CD14-positive monocyte (primary cell): ENCODE measurements around the gene GRB14. TPM values are rescaled to one million over a fixed set of nuclear protein-coding genes. Genes with fewer than 3 reads are reported as not detected.

Experiments
- DNase-seq, 3 donors: peaks; one replicate each; pipeline ENCODE4 v3.0.0-alpha.2; 2011 to 2022
- H2AFZ ChIP-seq: 2 replicates; pipeline ENCODE4 v1.6.0; 2012; ENCODE audit warnings: mild to moderate bottlenecking, low read depth, low read length, inconsistent platforms; ENCODE audit not compliant: insufficient read depth, poor library complexity, severe bottlenecking
- H3K27ac ChIP-seq, 2 donors: 1 replicate in 1 of 2; 2 replicates in 1 of 2; pipeline ENCODE4 v1.5.1; 2012 to 2013; ENCODE audit warnings: low read length in 2 of 2, control low read depth in 1 of 2, inconsistent platforms in 1 of 2, low read depth in 1 of 2, mild to moderate bottlenecking in 1 of 2
- H3K27me3 ChIP-seq, 2 donors: one replicate each; pipeline versions ENCODE4 v1.6.0 to v1.6.1; 2011 to 2013; ENCODE audit warnings: low read length in 2 of 2; ENCODE audit not compliant: control insufficient read depth in 2 of 2, insufficient read depth in 2 of 2
- H3K36me3 ChIP-seq, 2 donors: replicated peaks in 1 of 2; 1 replicate in 1 of 2; 2 replicates in 1 of 2; pipeline versions ENCODE4 v1.5.1 to v1.6.1; 2012 to 2013; ENCODE audit warnings: low read length in 2 of 2, control low read depth in 1 of 2, inconsistent platforms in 1 of 2, mild to moderate bottlenecking in 1 of 2; ENCODE audit not compliant: insufficient read depth in 2 of 2, control insufficient read depth in 1 of 2
- H3K4me1 ChIP-seq, 2 donors: 1 replicate in 1 of 2; 2 replicates in 1 of 2; pipeline versions ENCODE4 v1.5.1 to v1.6.1; 2012 to 2013; ENCODE audit warnings: low read length in 2 of 2, control low read depth in 1 of 2, inconsistent platforms in 1 of 2, mild to moderate bottlenecking in 1 of 2, moderate library complexity in 1 of 2; ENCODE audit not compliant: insufficient read depth in 2 of 2, control insufficient read depth in 1 of 2
- H3K4me2 ChIP-seq: replicated peaks from 2 replicates; pipeline ENCODE3; 2012; ENCODE audit warnings: low read length, moderate library complexity, mild to moderate bottlenecking; ENCODE audit not compliant: poor library complexity, severe bottlenecking; ENCODE audit errors: extremely low read depth
- H3K4me3 ChIP-seq, 3 experiments: fragments of 200-600 bp in 1 of 3; sonication (generic) in 1 of 3; replicated peaks in 1 of 3; 1 replicate in 2 of 3; 2 replicates in 1 of 3; pipeline ENCODE4 v1.5.1; 2011 to 2013; ENCODE audit warnings: low read length in 3 of 3, mild to moderate bottlenecking in 3 of 3, control low read depth in 2 of 3, low read depth in 2 of 3, inconsistent platforms in 1 of 3, moderate library complexity in 1 of 3
- H3K79me2 ChIP-seq: 2 replicates; pipeline ENCODE4 v1.6.0; 2012; ENCODE audit warnings: mild to moderate bottlenecking, control low read depth, inconsistent platforms, low read length, moderate library complexity; ENCODE audit not compliant: insufficient read depth
- H3K9ac ChIP-seq: 2 replicates; pipeline ENCODE4 v1.6.0; 2017; ENCODE audit warnings: low read length, mild to moderate bottlenecking; ENCODE audit not compliant: insufficient read depth, poor library complexity, severe bottlenecking
- H3K9me3 ChIP-seq, 2 donors: replicated peaks in 1 of 2; 1 replicate in 1 of 2; 2 replicates in 1 of 2; pipeline versions ENCODE4 v1.5.1 to v1.6.1; 2012 to 2013; ENCODE audit warnings: low read length in 2 of 2, control low read depth in 1 of 2; ENCODE audit not compliant: control insufficient read depth in 1 of 2, insufficient read depth in 1 of 2
- H4K20me1 ChIP-seq: 2 replicates; pipeline ENCODE4 v1.6.0; 2012; ENCODE audit warnings: mild to moderate bottlenecking, low read length, control low read depth, moderate library complexity; ENCODE audit not compliant: insufficient read depth
- H3K27ac Mint-ChIP-seq, 7 donors: one replicate each; pipeline ENCODE4 v1.8.0; 2020; ENCODE audit warnings: mild to moderate bottlenecking in 7 of 7, mixed read lengths in 7 of 7, moderate library complexity in 6 of 7, inconsistent platforms in 2 of 7
- H3K27me3 Mint-ChIP-seq, 3 donors: one replicate each; pipeline ENCODE4 v1.8.0; 2021 to 2022; ENCODE audit warnings: low read depth in 3 of 3, mild to moderate bottlenecking in 3 of 3, mixed read lengths in 3 of 3, moderate library complexity in 3 of 3, inconsistent platforms in 1 of 3
- H3K36me3 Mint-ChIP-seq, 2 donors: one replicate each; pipeline ENCODE4 v1.8.0; 2020; ENCODE audit warnings: mixed read lengths in 2 of 2, inconsistent platforms in 1 of 2, mild to moderate bottlenecking in 1 of 2
- H3K4me1 Mint-ChIP-seq: one replicate; pipeline ENCODE4 v1.8.0; 2020; ENCODE audit warnings: mild to moderate bottlenecking, mixed read lengths
- H3K4me3 Mint-ChIP-seq, 2 donors: one replicate each; pipeline ENCODE4 v1.8.0; 2020; ENCODE audit warnings: mild to moderate bottlenecking in 2 of 2, mixed read lengths in 2 of 2, moderate library complexity in 1 of 2
- H3K9me3 Mint-ChIP-seq, 7 donors: one replicate each; pipeline ENCODE4 v1.8.0; 2020 to 2022; ENCODE audit warnings: mixed read lengths in 7 of 7, mild to moderate bottlenecking in 6 of 7, moderate library complexity in 6 of 7, inconsistent platforms in 2 of 7
- CTCF ChIP-seq: fragments of 200-600 bp; IDR thresholded peaks from one replicate; pipeline ENCODE4 v1.8.0; 2022; ENCODE audit warnings: antibody characterized with exemption, mild to moderate bottlenecking
- WGBS: methylation state at CpG from one replicate; pipeline ENCODE4 v1.1.5; 2013; ENCODE audit warnings: missing lambda C conversion rate; ENCODE audit not compliant: insufficient coverage; 5-methylcytosine and 5-hydroxymethylcytosine counted together
- intact Hi-C, 2 donors: fragments of 100-400 bp; cut with micrococcal nuclease; formaldehyde crosslinking; loops; one replicate each; pipeline versions ENCODE4 v1.15.0 to v1.15.1; 2023
- polyA plus RNA-seq, 3 donors: library from polyadenylated mRNA; depleted of rRNA in 1 of 3; unstranded in 2 of 3; stranded (reverse) in 1 of 3; fragments of 300-500 nt in 2 of 3; fragments of >200 nt in 1 of 3; fragmentation: Illumina TruSeq in 2 of 3; gene quantifications; 1 replicate in 2 of 3; 2 replicates in 1 of 3; pipeline ENCODE4 v1.2.3, GENCODE V29; 2012 to 2021

GRB14 gene
- polyA plus RNA-seq, 3 donors = 0.20 to 0.28 TPM; not detected in 1

GRCh38 chr2:164593959-164594358, 27.3 kb downstream of the GRB14 start:
- H3K9me3 Mint-ChIP-seq = peaks cover 2 to 11% (median 9%) of the 10 kb centered on the region in 7 donors
- Histone ChIP-seq H3K79me2 (no peaks in the 10 kb centered on the region), H4K20me1 (no peaks in the 10 kb centered on the region), H3K9me3 (peaks cover 0 to 7% of the 10 kb centered on the region in 2 donors), H2AFZ (no peak overlapping the region), H3K36me3 (no peaks in the 10 kb centered on the region), H3K4me1 (peaks cover 7 to 9% of the 10 kb centered on the region in 2 donors), H3K9ac (no peak overlapping the region), H3K4me3 (no peak overlapping the region), H3K27me3 (no peaks in the 10 kb centered on the region), H3K27ac (no peak overlapping the region), H3K4me2 (no peak overlapping the region)
- H3K4me1 Mint-ChIP-seq = peaks cover 7% of the 10 kb centered on the region
- no peak overlapping the region for H3K4me3 Mint-ChIP-seq
- no peak for DNase-seq
- no peak overlapping the region for H3K27ac Mint-ChIP-seq
- no peak for TF ChIP-seq CTCF
- intact Hi-C loops = no loop called here
- H3K27me3 Mint-ChIP-seq = peaks cover 0 to 1% (median 0%) of the 10 kb centered on the region in 3 donors
- no peaks in the 10 kb centered on the region for H3K36me3 Mint-ChIP-seq

GRCh38 chr2:164593541-164593940, 27.7 kb downstream of the GRB14 start:
- Mint-ChIP-seq H3K36me3 (no peaks in the 10 kb centered on the region), H3K9me3 (peaks cover 2 to 11% (median 9%) of the 10 kb centered on the region in 7 donors), H3K4me3 (no peak overlapping the region), H3K27ac (no peak overlapping the region), H3K4me1 (peaks cover 7% of the 10 kb centered on the region), H3K27me3 (peaks cover 0 to 1% (median 0%) of the 10 kb centered on the region in 3 donors)
- Histone ChIP-seq H3K79me2 (no peaks in the 10 kb centered on the region), H2AFZ (no peak overlapping the region), H3K27ac (no peak overlapping the region), H3K36me3 (no peaks in the 10 kb centered on the region), H3K27me3 (no peaks in the 10 kb centered on the region), H3K9me3 (peaks cover 0 to 7% of the 10 kb centered on the region in 2 donors), H3K4me2 (no peak overlapping the region), H4K20me1 (no peaks in the 10 kb centered on the region), H3K4me3 (no peak overlapping the region), H3K9ac (no peak overlapping the region), H3K4me1 (peaks cover 7 to 9% of the 10 kb centered on the region in 2 donors)
- TF ChIP-seq CTCF = no peak
- WGBS = 96% methylated on average over 3 of the region's 4 CpGs
- DNase-seq = no peak
- intact Hi-C loops = no loop called here
